ENCODE data around the gene MRM1.

Gene MRM1

DNA sequence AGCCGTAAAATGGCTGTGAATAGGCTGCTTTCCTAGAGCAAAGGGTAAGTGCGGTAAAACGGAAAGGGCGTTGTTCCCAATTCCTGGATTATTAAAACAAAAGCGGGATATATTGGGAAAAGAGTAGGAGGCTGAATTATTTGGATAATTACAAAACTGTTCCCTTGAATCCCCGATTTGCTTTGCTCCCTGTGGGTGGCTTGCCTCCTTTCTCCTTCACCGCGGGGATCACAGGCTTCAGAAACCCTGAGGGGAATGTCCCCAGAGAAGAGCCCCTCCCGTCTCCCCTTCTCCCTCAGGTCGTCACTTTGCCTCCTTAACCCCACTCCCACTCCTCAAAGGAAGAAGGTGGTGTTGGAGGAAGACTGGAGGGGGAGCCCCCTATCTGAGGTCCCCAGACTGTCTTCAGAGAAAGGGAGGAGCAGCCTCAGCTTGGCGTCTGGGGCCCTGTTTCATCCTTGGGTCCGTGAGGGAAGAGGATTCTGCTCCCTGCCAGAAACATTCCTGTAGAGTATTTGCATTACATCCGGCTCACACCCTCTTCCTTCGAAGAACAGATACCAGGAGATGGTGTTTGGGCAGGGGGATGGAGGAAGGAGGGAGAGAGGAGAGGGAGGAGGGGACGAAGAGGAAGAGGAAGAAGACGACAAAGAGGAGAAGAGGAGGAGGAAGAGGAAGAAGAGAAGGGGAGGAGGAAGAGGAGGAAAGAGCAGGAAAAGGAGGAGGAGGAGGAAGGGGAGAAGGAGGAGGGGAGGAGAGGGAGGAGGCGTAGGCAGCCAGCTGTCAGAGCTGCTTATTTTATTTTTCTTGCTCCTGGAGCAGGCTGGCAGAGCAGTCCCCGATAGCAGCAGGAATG lies 31.8 kb downstream of the MRM1 start:
- DNase-seq (ENCODE audit: low spot score) = no peak

DNA sequence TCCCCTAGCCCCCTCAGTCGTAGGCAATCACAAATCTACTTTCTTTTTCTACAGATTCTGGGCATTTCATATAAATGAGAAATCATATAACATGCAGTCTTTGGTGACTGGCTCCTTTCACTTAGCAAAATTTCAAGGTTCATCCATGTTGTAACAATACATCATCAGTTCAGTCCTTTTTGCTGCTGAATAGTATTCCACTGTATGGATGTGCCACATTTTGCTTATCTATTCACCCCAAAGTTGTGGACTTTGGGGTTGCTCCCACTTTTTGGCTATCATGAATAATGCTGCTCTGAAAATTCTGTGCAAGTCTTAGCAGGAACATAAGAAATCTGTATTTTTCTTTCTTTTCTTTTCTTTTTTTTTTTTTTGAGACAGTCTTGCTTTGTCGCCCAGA lies 39.0 kb downstream of the MRM1 start:
- no peak for DNase-seq (ENCODE audit: low spot score)

DNA sequence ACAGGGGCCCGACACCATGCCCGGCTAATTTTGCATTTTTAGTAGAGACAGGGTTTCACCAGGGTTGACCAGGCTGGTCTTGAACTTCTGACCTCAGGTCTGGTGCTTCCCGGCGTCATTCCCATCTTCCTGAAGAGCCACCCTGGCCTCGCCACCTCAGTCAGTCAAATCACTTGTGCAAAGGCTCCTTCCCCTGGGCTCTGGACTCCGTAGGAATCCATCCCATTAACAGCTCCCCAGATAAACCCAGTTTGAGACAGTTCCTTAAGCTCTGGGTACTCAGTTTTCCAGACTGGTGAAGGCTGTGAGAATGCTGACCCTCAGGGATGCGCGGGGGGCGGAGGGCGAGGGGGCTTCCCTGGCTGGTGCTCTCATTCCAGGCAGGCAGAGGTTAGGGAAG lies 39.5 kb downstream of the MRM1 start:
- no peak for DNase-seq (ENCODE audit: low spot score)

DNA sequence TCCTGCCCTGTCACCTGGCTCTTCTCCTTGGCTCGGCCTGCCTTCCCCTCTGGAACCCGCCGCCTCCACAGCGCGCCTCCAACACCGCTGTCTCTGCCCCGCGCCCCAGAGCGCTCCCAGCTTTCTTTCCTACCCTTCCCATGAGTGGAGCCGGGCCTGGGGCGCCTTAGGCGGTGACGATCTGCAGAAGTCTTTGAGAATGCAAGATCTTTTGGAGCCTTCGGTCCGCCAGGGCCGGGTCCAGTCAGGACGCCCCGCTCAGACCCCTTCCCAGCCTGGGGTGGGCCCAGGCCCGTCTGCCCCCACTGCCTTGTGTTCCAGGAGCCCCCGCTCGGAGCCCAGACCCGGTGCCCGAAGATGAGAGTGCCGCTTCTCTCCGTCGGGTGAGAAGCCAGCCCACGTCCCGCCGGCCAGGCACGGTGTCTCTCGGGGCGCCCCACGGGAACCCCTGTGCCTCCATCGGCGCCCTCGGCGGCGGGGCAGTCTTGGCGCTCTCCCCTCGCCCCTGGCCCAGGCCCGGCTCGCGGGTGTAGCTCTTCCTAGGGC lies 40.0 kb downstream of the MRM1 start:
- no peak for DNase-seq (ENCODE audit: low spot score)

DNA sequence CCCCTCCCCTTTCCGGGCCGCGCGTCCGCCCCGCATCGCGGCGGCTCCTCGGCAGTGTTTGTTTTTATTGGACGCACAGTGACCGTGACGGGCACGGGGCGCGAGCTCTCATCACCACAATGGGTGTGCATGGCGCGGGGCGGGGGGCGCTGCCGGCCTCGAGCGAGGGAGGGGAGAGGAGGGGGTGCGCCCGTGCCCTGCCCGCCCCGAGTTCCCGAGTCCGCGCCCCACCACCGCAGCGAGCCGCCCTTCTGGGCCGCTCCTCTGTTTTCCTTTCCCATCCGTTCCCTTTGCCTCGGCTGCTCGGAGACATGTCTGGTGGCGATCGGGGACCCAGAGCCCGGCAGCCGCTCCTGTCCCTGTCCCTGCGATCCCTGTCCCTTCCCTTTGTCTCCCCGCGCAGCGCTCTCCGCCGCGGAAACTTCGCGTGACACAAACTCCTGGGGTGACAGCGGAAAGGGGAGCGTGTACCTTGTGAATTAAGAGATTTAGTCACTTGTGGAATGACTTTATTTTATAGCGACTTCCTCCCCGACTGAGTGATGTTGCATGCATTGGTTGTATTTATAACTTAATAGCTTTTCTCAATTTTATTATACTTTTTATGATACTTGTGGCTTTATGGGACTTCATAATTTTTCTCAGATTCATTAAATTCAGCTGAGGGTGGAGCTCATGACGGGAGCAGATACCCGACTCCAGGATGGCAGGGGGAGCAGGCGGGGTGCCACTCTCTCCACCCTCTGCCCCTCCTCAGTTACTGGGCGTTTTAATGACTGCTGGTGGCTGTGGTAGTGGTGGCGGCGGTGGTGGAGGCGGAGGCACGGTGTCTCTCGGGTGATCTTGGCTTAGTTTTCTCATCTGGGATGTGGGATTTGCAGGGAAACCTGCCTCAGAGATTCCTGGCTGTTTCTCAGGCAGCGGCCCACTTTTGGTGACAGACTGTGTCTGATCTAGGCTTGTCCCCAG lies 40.8 kb downstream of the MRM1 start:
- peak; percentile 40 for DNase-seq (ENCODE audit: low spot score)

DNA sequence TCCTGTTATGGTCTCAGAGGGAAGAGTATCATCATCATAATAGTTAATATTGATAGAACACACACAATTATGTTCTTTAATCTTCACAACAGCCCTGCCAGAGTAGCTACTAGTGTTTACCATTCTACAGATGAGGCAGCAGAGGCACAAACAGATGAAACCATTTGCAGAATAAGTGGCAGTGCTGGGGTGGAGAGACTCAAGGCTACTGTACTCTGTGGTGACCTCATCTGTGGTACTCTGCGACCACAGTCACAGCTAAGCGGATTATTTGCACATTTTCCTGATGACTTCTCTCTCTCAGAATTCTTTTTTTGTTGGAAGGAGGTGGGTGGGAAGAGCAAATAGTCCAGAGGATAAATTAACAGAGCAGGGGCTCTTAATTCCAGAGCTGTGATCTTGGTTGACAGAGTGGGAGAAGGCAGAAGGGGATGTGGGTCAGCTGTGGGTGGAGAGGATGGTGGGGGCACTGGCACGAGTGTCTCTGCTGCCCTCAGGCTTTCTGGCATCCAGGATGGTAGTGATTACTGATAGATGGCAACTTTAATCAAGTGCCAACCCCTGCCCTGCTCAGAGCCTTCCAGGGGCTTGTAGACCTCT lies 41.8 kb downstream of the MRM1 start:
- no peak for DNase-seq (ENCODE audit: low spot score)

DNA sequence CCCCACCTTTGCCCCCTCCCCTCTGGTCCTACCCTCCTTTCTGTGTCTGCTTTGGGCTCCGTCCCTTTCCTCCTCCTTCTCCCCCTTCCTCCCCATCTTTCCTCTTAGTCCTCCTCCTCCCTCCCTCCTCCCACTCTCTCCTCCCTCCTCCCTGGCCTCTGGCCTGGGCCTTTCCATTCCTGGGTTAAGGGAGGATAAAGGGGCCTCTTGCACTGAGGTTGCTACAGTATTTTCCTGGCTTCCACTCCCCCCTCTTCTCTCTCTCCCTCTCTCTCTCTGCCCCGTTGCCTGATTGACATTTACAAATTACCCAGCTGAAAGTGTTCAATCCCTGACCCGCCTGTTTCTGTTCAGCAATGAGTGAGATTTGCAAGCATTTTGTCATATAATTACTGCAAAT lies 44.0 kb downstream of the MRM1 start:
- no peak for DNase-seq (ENCODE audit: low spot score)

DNA sequence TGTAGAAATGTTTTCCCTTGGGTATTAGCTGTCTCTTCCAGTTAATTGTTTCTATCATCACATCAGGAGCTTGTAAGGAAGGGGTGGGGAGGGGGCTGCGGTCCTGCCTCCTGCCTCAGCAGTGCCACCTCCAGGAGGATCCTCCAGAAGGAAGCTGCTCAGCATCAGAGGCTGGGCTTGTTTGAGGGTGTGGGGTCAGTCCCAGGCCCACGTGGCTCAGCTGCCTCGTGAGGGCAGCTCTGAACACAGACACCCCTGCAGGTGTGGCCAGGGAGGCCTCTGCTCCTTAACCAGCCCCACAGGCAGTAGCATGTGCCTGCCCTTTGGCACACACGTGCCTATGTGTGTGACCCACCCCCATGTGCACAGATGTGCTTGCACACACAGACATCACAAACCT lies 46.3 kb downstream of the MRM1 start:
- no peak for DNase-seq (ENCODE audit: low spot score)

DNA sequence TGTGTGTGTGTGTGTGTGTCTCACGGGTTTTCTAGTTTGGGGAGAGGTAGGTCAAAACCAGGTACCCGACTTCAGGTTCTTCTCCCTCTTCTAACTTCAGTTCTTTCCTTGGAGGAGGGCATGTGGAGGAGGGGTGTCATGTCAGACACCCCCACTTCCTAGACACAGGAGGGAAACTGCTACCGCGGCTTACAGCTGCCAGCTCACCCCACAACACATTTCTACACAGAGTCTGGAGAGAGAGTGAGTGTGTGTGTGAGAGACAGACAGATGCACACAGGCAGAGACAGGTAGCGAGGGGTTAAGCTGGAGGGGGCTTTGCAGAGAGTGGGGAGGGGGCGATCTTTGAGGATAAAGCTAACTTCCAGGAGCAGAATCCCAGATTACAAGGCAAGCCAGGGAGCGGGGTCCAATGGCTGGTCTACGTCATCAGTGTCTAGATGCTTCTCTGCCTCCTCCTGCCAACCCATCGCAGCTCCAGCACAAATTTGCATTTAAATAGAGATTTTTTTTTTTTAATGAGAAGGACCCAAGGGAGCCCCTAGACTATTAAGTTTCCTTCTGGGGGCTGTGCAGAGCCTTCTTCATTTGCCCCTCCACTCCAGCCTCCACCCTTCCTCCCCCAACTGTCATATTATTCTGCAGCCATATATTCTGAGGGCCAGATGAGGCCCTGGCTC lies 48.9 kb downstream of the MRM1 start:
- DNase-seq (ENCODE audit: low spot score) = no peak

DNA sequence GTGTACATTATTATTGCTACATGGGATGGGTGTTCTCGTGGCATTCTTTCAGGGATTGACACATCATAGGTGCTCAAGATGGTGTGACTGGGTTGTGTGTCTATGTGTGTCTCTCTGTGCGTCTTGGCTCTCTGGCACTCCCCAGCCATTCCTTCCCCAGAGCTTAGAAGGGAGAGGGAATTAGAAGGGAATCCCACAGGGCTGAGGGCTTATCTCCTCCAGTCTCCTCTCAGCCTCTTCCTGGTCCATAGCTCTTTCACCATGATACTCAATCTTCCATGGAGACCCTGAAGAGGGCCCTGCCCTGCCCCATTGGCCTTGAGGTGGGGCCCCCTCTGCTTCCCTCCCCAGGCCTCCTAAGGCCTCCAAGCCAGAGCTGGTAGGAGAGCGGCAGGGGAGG lies 52.0 kb downstream of the MRM1 start:
- DNase-seq (ENCODE audit: low spot score) = no peak

DNA sequence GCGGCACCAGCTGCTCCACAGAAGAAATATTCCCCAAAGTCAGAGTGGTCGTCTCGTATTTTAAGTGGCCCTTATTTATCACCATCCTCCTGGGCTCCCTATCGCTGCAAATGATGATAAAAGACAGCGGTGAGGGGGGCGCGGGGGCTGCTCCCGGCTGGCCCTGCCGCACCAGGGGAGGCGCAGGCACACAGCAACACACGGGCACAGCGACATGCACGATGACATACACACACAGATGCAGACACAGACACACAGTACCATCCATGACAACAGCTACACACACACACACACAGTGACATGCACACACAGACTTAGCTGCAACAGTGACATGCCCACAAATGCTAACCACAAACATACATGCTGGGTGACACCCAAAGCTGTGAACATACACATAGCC lies 52.5 kb downstream of the MRM1 start:
- no peak for DNase-seq (ENCODE audit: low spot score)

DNA sequence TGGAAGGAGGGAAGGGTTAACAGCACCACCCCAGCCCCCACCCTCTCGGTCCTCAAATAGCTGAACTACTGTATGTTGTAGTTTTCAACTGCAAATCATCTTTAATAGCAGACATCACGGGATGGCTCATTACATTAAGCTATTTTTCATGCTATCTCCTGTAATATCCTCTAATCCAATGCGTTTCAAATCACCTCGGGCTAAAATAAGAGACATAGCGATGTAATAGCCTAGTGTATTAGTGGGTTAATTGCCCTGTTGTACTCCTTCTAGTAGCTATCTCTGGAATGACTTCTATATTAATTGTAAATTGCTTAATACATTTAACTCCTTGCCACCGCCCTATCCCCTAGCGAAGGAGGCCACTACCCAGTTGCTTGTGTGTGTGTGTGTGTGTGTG lies 54.3 kb downstream of the MRM1 start:
- no peak for DNase-seq (ENCODE audit: low spot score)

DNA sequence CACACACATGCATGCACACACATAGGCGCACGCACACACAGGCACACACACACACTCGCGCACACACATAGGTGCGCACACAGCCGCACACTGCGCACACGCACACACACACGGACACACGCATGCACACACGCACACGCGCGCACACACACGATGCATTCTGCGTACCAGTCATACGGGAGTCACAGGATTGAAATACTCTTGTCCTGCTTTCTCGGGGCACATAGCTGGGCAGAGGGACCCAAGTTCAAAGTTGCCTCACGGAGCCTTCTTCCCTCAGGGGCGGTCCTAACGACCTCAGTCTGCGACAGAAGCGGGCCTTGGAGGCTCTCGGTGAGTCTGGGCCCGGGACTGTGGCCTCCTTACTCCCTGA lies 56.0 kb downstream of the MRM1 start:
- no peak for DNase-seq (ENCODE audit: low spot score)

DNA sequence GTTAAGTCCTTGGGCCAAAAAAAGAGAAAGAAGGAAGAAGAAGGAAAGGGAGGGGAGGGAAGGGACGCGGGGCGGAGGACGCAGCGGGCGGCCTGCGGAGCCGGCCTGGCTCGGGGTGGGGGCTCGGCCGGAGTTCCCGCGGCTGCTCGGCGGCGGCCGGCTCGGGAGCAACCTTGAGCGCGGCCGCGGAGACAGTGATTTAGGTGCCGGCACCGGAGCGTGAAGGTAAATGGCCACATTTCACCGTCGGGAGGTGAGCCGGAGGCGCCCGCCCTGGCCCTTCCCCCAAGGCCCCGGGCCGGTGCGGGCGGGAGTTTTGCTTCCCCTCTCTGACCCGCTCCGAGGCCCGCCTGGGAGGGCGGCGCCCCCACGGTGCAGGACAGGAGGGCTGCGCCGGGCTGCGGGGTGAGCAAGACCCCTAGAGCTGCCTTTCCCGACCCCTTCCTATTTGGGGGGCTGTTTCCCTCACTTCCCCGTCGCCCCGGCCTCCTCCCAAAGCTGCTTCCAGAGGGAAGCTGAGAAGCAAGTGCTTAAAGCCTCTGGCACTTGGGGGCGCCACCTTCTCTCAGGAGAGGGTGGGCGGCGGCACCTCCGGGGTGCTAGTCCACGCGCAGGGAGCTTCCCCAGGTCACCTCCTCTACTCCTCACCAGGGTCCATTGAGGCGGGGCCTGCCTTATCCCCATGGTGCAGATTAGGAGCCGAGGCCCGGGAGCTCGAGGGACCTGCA lies 56.5 kb downstream of the MRM1 start:
- DNase-seq (ENCODE audit: low spot score) = no peak

All from AG08396 (cell line).